OCI-LY1 (cell line): ENCODE results near the gene VCAN.

ENCODE experiments used
- EZH2 ChIP-seq: fragments of 200-600 bp; sonication (generic), shearing (Covaris generic); IDR thresholded peaks from 2 replicates; pipeline ENCODE4 v1.8.0; 2017; ENCODE audit warnings: borderline replicate concordance, mixed run types, mild to moderate bottlenecking, antibody characterized with exemption, low read length, moderate library complexity, mixed read lengths
- TF ChIP-seq, protein P1 (sequence below): fragments of 200-600 bp; sonication (generic), shearing (Covaris generic); IDR thresholded peaks from 2 replicates; pipeline ENCODE4 v1.5.1; 2017; ENCODE audit warnings: mild to moderate bottlenecking, antibody characterized with exemption, low read length, moderate library complexity, mixed read lengths

DNA sequence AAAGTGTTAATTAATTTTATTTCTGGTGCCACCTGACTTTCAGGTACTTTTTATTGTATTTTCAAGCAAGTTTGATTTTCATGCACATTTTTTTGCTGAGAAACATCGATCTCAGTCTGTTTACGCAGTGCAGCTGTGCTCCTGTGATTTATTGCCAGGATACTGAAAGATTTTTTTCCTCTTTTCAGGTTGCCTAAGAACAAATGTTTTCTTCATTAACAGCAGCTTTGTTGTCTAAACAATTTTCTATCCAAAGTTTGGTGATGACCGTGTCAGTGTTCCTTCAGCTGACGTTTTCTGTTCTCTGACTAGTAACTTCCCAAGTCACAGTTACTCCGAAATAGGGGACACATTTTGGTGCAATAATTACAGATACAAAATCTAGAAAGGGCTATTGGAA lies 78.1 kb downstream of the VCAN start:
- TF ChIP-seq, protein P1, sequence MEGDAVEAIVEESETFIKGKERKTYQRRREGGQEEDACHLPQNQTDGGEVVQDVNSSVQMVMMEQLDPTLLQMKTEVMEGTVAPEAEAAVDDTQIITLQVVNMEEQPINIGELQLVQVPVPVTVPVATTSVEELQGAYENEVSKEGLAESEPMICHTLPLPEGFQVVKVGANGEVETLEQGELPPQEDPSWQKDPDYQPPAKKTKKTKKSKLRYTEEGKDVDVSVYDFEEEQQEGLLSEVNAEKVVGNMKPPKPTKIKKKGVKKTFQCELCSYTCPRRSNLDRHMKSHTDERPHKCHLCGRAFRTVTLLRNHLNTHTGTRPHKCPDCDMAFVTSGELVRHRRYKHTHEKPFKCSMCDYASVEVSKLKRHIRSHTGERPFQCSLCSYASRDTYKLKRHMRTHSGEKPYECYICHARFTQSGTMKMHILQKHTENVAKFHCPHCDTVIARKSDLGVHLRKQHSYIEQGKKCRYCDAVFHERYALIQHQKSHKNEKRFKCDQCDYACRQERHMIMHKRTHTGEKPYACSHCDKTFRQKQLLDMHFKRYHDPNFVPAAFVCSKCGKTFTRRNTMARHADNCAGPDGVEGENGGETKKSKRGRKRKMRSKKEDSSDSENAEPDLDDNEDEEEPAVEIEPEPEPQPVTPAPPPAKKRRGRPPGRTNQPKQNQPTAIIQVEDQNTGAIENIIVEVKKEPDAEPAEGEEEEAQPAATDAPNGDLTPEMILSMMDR = no peak
- no peak for TF ChIP-seq EZH2
